Mucosa of rectum (tissue), 2 donors: ENCODE data around the gene GTPBP6.
"Not testable (repeated sequence)": the region's sequence is repeated elsewhere in the genome, so short reads cannot be mapped to it uniquely, and the experiment has no call there.

Experiments
- H3K27ac ChIP-seq, 2 donors: one replicate each; pipeline ENCODE4 v1.7.0; 2013; ENCODE audit warnings: inconsistent platforms in 2 of 2, low read depth in 2 of 2, low read length in 2 of 2
- H3K27me3 ChIP-seq, 2 donors: one replicate each; pipeline ENCODE4 v1.7.0; 2013; ENCODE audit warnings: low read length in 2 of 2; ENCODE audit not compliant: control insufficient read depth in 2 of 2, insufficient read depth in 2 of 2
- H3K36me3 ChIP-seq, 2 donors: one replicate each; pipeline ENCODE4 v1.7.0; 2013; ENCODE audit warnings: low read length in 2 of 2; ENCODE audit not compliant: control insufficient read depth in 2 of 2, insufficient read depth in 2 of 2
- H3K4me1 ChIP-seq, 2 donors: one replicate each; pipeline ENCODE4 v1.7.0; 2013; ENCODE audit warnings: low read length in 2 of 2, mild to moderate bottlenecking in 1 of 2; ENCODE audit not compliant: control insufficient read depth in 2 of 2, insufficient read depth in 2 of 2
- H3K4me3 ChIP-seq, 2 donors: one replicate each; pipeline ENCODE4 v1.7.0; 2013; ENCODE audit warnings: low read length in 2 of 2
- H3K9ac ChIP-seq, 2 donors: one replicate each; pipeline ENCODE4 v1.7.0; 2013; ENCODE audit warnings: low read length in 2 of 2, low read depth in 1 of 2, mild to moderate bottlenecking in 1 of 2
- H3K9me3 ChIP-seq, 2 donors: one replicate each; pipeline ENCODE4 v1.7.0; 2013; ENCODE audit warnings: low read length in 2 of 2; ENCODE audit not compliant: control insufficient read depth in 2 of 2
- donor health status: healthy.
- donor health status: Normal muscosa, but diverticular disease.

Gene GTPBP6

GRCh38 chrX:351324-351641 lies 32.7 kb upstream of the GTPBP6 start:
- not testable (repeated sequence) for H3K27ac ChIP-seq, H3K9me3 ChIP-seq, H3K4me1 ChIP-seq, H3K36me3 ChIP-seq, H3K4me3 ChIP-seq, H3K27me3 ChIP-seq, H3K9ac ChIP-seq

DNA sequence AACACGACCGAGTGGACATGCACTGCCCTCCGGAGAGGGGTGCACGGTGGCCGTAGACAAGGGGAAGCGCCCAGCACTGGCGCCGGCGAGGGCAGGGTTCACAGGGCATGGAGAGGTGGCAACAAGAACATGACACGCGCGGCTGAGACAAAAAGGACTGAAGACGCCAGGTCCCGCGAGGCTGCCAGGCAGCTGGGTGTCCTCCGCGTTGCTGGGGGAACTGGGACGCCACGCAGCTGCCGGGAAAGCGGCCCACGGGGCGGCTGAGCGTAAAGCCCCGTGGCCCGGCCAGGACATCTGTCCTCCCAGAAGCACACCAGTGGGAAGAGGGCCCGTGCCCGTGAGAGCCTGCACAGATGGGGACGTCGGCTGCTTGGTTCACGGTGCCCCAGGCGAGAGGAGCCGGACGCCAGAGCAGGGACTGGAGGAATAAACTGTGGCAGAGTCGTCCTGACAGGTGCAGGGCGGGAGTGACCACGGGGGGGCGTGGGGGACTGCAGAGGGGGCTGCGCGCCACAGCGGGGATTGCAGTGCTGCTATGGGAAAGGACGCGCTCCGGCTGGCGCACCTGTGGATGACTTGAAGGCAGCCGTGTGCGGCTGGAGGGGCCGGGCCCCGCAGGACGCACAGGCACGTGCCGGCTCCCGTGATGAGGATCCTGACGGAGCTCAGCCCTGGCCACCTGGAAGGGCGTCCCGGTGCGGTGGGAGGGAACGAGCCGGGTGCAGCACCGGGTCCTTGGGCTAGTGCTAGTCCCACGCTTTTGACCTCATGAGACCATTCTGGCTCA lies 32.1 kb upstream of the GTPBP6 start:
- Histone ChIP-seq H3K27me3 (no peaks in the 10 kb centered on the region), H3K36me3 (no peaks in the 10 kb centered on the region), H3K27ac (no peak overlapping the region), H3K4me1 (no peaks in the 10 kb centered on the region), H3K9ac (no peak overlapping the region), H3K9me3 (no peaks in the 10 kb centered on the region), H3K4me3 (no peak overlapping the region)

- Histone ChIP-seq H3K9ac (no peak overlapping the region), H3K27ac (no peak overlapping the region), H3K4me1 (no peaks in the 10 kb centered on the region), H3K36me3 (no peaks in the 10 kb centered on the region), H3K9me3 (no peaks in the 10 kb centered on the region), H3K4me3 (no peak overlapping the region), H3K27me3 (no peaks in the 10 kb centered on the region)
Measured at GRCh38 chrX:350148-350533, 31.5 kb upstream of the GTPBP6 start.

GRCh38 chrX:349702-350101 lies 31.1 kb upstream of the GTPBP6 start:
- Histone ChIP-seq H3K9ac (no peak overlapping the region), H3K27me3 (no peaks in the 10 kb centered on the region), H3K36me3 (no peaks in the 10 kb centered on the region), H3K27ac (no peak overlapping the region), H3K9me3 (no peaks in the 10 kb centered on the region), H3K4me3 (no peak overlapping the region), H3K4me1 (no peaks in the 10 kb centered on the region)

- Histone ChIP-seq H3K4me3 (no peak overlapping the region), H3K27ac (no peak overlapping the region), H3K36me3 (no peaks in the 10 kb centered on the region)
Measured at GRCh38 chrX:349196-349595, 30.6 kb upstream of the GTPBP6 start.

DNA sequence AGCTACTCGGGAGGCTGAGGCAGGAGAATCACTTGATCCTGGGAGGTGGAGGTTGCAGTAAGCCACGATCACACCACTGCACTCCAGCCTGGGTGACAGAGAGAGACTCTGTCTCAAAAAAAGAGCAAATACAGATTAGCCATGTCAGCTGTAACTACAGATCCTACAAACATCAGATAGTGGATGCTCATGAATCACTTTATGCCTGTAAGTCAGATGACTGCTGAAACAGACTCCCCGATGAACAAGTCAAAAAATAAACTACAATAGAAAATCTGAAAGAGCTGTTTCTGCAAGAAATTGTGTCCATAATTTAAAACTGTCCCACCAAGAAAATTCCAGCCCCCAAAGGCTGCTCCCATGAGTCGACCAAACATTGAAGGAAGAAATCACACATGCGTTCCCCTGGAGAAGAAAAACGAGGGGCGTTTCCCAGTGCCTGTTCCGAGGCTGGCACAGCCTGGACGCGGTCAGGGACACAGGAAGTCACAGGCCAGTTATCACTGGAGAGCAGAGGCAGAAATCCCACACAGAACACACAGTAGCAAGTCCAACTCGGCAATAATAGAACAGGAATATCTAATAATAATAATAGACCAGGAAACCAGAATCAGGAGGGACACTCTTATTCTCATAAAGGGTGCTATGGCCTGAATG lies 30.0 kb upstream of the GTPBP6 start:
- Histone ChIP-seq H3K27ac (no peak overlapping the region), H3K36me3 (no peaks in the 10 kb centered on the region), H3K9me3 (no peaks in the 10 kb centered on the region), H3K9ac (no peak overlapping the region), H3K27me3 (no peaks in the 10 kb centered on the region), H3K4me1 (no peaks in the 10 kb centered on the region), H3K4me3 (no peak overlapping the region)

More at GRCh38 chrX:349196-349595, 30.6 kb upstream of the GTPBP6 start:
- no peaks in the 10 kb centered on the region for H3K9me3 ChIP-seq
- H3K9ac ChIP-seq, result no peak overlapping the region
- H3K27me3 ChIP-seq, result no peaks in the 10 kb centered on the region
- no peaks in the 10 kb centered on the region for H3K4me1 ChIP-seq

- no peaks in the 10 kb centered on the region for H3K27me3 ChIP-seq
- no peak overlapping the region for H3K4me3 ChIP-seq
- no peak overlapping the region for H3K27ac ChIP-seq
- no peak overlapping the region for H3K9ac ChIP-seq
- H3K36me3 ChIP-seq, result no peaks in the 10 kb centered on the region
- H3K9me3 ChIP-seq, result no peaks in the 10 kb centered on the region
- no peaks in the 10 kb centered on the region for H3K4me1 ChIP-seq
Measured at GRCh38 chrX:347351-348117, 28.9 kb upstream of the GTPBP6 start.

GRCh38 chrX:346034-346813 lies 27.6 kb upstream of the GTPBP6 start:
- no peaks in the 10 kb centered on the region for H3K9me3 ChIP-seq
- H3K9ac ChIP-seq, result no peak overlapping the region
- H3K4me3 ChIP-seq, result no peak overlapping the region
- no peaks in the 10 kb centered on the region for H3K27me3 ChIP-seq
- no peaks in the 10 kb centered on the region for H3K36me3 ChIP-seq
- H3K4me1 ChIP-seq, result no peaks in the 10 kb centered on the region
- H3K27ac ChIP-seq, result no peak overlapping the region

- Histone ChIP-seq H3K9me3 (no peaks in the 10 kb centered on the region), H3K4me3 (no peak overlapping the region), H3K36me3 (no peaks in the 10 kb centered on the region), H3K4me1 (no peaks in the 10 kb centered on the region), H3K27me3 (no peaks in the 10 kb centered on the region), H3K9ac (no peak overlapping the region), H3K27ac (no peak overlapping the region)
Measured at GRCh38 chrX:345020-345925, 26.7 kb upstream of the GTPBP6 start.
